HCT116 (cell line): ENCODE data around the gene ARSG. TPM values are rescaled to one million over a fixed set of nuclear protein-coding genes. Genes with fewer than 3 reads are reported as not detected.

ENCODE experiments used
- ATAC-seq: fragments of 200-7000 bp; cut with Tn5 transposase; 2 replicates; pipeline ENCODE4 v1.9.1; 2020; ENCODE audit warnings: mild to moderate bottlenecking, moderate library complexity
- BruUV-seq: library from RNA; stranded (reverse); fragments of 400-500 nt; replicated peaks from 2 replicates; lab custom pipeline; 2021; lab: Mats Ljungman, UMichigan
- CTCF ChIA-PET: fragments of 300-600 bp; sonication (Branson Sonifier 250); formaldehyde crosslinking; loops from one replicate; lab custom pipeline; 2021; ENCODE audit warnings: antibody characterized with exemption; lab: Charles Lee
- POLR2A ChIA-PET: fragments of 300-600, 350-600 bp; sonication (Branson Sonifier 250); formaldehyde crosslinking; loops from one replicate; lab custom pipeline; 2021; ENCODE audit warnings: antibody characterized with exemption; lab: Charles Lee
- RAD21 ChIA-PET, 2 experiments: fragments of 300-600 bp; sonication (Branson Sonifier 250); formaldehyde crosslinking; loops; one replicate each; lab custom pipeline; 2023; ENCODE audit warnings: low total read pairs in 2 of 2; ENCODE audit not compliant: uncharacterized antibody in 2 of 2, unreplicated experiment in 2 of 2, low non-redundant PET in 1 of 2; lab: Charles Lee
- DNase-seq: peaks from one replicate; pipeline ENCODE4 v3.0.0-alpha.2; 2010; ENCODE audit warnings: low read depth, low spot score
- H2AFZ ChIP-seq: fragments of 200-600 bp; shearing (Covaris generic), sonication (generic); 2 replicates; pipeline ENCODE4 v1.6.1; 2017; ENCODE audit warnings: low read depth, mixed run types, mixed read lengths, antibody characterized with exemption, low read length; ENCODE audit not compliant: poor library complexity, severe bottlenecking
- H3K27ac ChIP-seq: 2 replicates; pipeline ENCODE4 v1.5.1; 2012; ENCODE audit warnings: low read depth, low read length
- H3K27me3 ChIP-seq: fragments of 200-600 bp; sonication (generic); 2 replicates; pipeline ENCODE4 v1.6.1; 2016; ENCODE audit warnings: mixed run types, low read length, mixed read lengths; ENCODE audit not compliant: insufficient read depth
- H3K36me3 ChIP-seq, 2 experiments: fragments of 200-500 bp in 1 of 2; fragments of 200-600 bp in 1 of 2; sonication (Bioruptor generic) in 1 of 2; sonication (generic) in 1 of 2; 2 replicates each; pipeline versions ENCODE4 v1.5.1 to v1.6.1; 2014 to 2016; ENCODE audit warnings: low read length in 2 of 2, inconsistent platforms in 1 of 2, mixed read lengths in 1 of 2, mixed run types in 1 of 2; ENCODE audit not compliant: insufficient read depth in 2 of 2, control insufficient read depth in 1 of 2
- H3K4me1 ChIP-seq, 2 experiments: fragments of 200-600 bp in 1 of 2; sonication (generic) in 1 of 2; 2 replicates each; pipeline versions ENCODE4 v1.5.1 to v1.6.1; 2012 to 2017; ENCODE audit warnings: low read length in 2 of 2, inconsistent platforms in 1 of 2, mild to moderate bottlenecking in 1 of 2, mixed read lengths in 1 of 2, mixed run types in 1 of 2, moderate library complexity in 1 of 2; ENCODE audit not compliant: insufficient read depth in 2 of 2, control insufficient read depth in 1 of 2
- H3K4me2 ChIP-seq: fragments of 200-600 bp; sonication (generic); 2 replicates; pipeline ENCODE4 v1.6.1; 2017; ENCODE audit warnings: mixed run types, low read length, mixed read lengths
- H3K4me3 ChIP-seq, 2 experiments: fragments of 200-600 bp in 1 of 2; sonication (generic) in 1 of 2; replicated peaks in 1 of 2; 2 replicates each; pipeline ENCODE4 v1.5.1; 2011 to 2016; ENCODE audit warnings: low read length in 2 of 2, control low read depth in 1 of 2, low read depth in 1 of 2, mild to moderate bottlenecking in 1 of 2, mixed read lengths in 1 of 2, mixed run types in 1 of 2
- H3K79me2 ChIP-seq: fragments of 200-600 bp; sonication (generic); 2 replicates; pipeline ENCODE4 v1.6.1; 2017; ENCODE audit warnings: mild to moderate bottlenecking, mixed run types, low read length, moderate library complexity, mixed read lengths; ENCODE audit not compliant: insufficient read depth
- H3K9ac ChIP-seq: fragments of 200-600 bp; sonication (generic); 2 replicates; pipeline ENCODE4 v1.6.1; 2016; ENCODE audit warnings: low read length, mixed read lengths
- H3K9me2 ChIP-seq: fragments of 200-600 bp; sonication (generic), shearing (Covaris generic); 2 replicates; pipeline ENCODE4 v1.6.1; 2017; ENCODE audit warnings: mixed run types, mild to moderate bottlenecking, moderate library complexity; ENCODE audit not compliant: insufficient read depth
- H3K9me3 ChIP-seq, 2 experiments: fragments of 200-500 bp in 1 of 2; fragments of 200-600 bp in 1 of 2; sonication (Bioruptor generic) in 1 of 2; sonication (generic) in 1 of 2; 2 replicates each; pipeline ENCODE4 v1.6.1; 2014 to 2017; ENCODE audit warnings: low read length in 2 of 2, mixed read lengths in 2 of 2, inconsistent platforms in 1 of 2, low read depth in 1 of 2, mild to moderate bottlenecking in 1 of 2, mixed run types in 1 of 2, moderate library complexity in 1 of 2; ENCODE audit not compliant: control insufficient read depth in 1 of 2, insufficient read depth in 1 of 2
- H4K20me1 ChIP-seq: fragments of 200-600 bp; sonication (generic), shearing (Covaris generic); 2 replicates; pipeline ENCODE4 v1.6.1; 2017; ENCODE audit warnings: mixed run types, mild to moderate bottlenecking, moderate library complexity; ENCODE audit not compliant: insufficient read depth
- CBX3 ChIP-seq: IDR thresholded peaks from 2 replicates; pipeline ENCODE4 v1.6.1; 2012; ENCODE audit warnings: low read depth
- CEBPB ChIP-seq: IDR thresholded peaks from 2 replicates; pipeline ENCODE4 v1.6.1; 2012; ENCODE audit warnings: low read depth
- ELF1 ChIP-seq: IDR thresholded peaks from 2 replicates; pipeline ENCODE4 v1.6.1; 2012; ENCODE audit warnings: low read depth, borderline replicate concordance
- EZH2 ChIP-seq: fragments of 200-600 bp; sonication (generic); IDR thresholded peaks from 2 replicates; pipeline ENCODE4 v1.6.1; 2017; ENCODE audit warnings: antibody characterized with exemption, mixed run types
- JUND ChIP-seq: IDR thresholded peaks from 2 replicates; pipeline ENCODE4 v1.6.1; 2012
- MAX ChIP-seq: IDR thresholded peaks from 2 replicates; pipeline ENCODE4 v1.6.1; 2012
- POLR2A ChIP-seq: IDR thresholded peaks from 2 replicates; pipeline ENCODE4 v1.7.0; 2011; ENCODE audit warnings: borderline replicate concordance; ENCODE audit not compliant: insufficient read depth, insufficient read length; ENCODE audit errors: extremely low read depth
- RAD21 ChIP-seq: IDR thresholded peaks from 2 replicates; pipeline ENCODE4 v1.6.1; 2012; ENCODE audit warnings: low read depth, mild to moderate bottlenecking
- SIN3A ChIP-seq: IDR thresholded peaks from 2 replicates; pipeline ENCODE4 v1.6.1; 2012; ENCODE audit warnings: low read depth
- TCF7L2 ChIP-seq: IDR thresholded peaks from 2 replicates; pipeline ENCODE4 v1.7.0; 2011; ENCODE audit warnings: borderline replicate concordance, inconsistent platforms; ENCODE audit not compliant: insufficient read depth, insufficient read length; ENCODE audit errors: extremely low read depth
- YY1 ChIP-seq: IDR thresholded peaks from 2 replicates; pipeline ENCODE4 v1.6.1; 2011; ENCODE audit warnings: low read length, low read depth, moderate library complexity, mild to moderate bottlenecking; ENCODE audit not compliant: insufficient replicate concordance; ENCODE audit errors: extremely low read depth
- intact Hi-C: fragments of 100-400 bp; cut with micrococcal nuclease; formaldehyde crosslinking; loops from 2 replicates; pipeline ENCODE4 v1.10.0; 2022
- total RNA-seq: library from RNA; stranded (reverse); gene quantifications from one replicate; pipeline ENCODE4 v1.2.1, GENCODE V29; 2021; ENCODE audit not compliant: unreplicated experiment
- TF ChIP-seq, protein P1 (sequence below): IDR thresholded peaks from 2 replicates; pipeline ENCODE4 v1.6.1; 2011; ENCODE audit warnings: mild to moderate bottlenecking, low read length, moderate library complexity; ENCODE audit not compliant: insufficient replicate concordance; ENCODE audit errors: extremely low read depth

The ARSG gene
- total RNA-seq, 1 experiment from 2014 or later: 17.1 TPM

DNA sequence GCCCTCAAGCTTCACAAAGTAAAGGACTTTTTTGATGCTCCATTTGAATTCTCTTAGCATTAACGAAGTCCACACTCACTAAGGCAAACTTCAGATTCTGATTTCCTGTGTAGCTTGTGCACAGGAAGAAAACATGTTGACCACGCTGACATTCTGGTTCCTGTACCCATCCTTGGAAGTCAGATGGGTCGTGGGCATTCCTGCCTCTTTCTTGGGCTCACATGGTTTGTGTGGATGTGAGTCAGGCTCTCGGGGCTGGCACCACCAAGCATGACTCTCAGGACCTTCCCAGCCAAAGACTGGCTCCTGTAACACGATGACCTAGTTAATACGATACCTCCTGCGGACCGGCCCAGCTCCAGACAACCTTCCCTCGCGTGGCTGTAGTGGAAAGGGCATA, 32.8 kb downstream of the ARSG start (continued):
- TF ChIP-seq, protein P1, sequence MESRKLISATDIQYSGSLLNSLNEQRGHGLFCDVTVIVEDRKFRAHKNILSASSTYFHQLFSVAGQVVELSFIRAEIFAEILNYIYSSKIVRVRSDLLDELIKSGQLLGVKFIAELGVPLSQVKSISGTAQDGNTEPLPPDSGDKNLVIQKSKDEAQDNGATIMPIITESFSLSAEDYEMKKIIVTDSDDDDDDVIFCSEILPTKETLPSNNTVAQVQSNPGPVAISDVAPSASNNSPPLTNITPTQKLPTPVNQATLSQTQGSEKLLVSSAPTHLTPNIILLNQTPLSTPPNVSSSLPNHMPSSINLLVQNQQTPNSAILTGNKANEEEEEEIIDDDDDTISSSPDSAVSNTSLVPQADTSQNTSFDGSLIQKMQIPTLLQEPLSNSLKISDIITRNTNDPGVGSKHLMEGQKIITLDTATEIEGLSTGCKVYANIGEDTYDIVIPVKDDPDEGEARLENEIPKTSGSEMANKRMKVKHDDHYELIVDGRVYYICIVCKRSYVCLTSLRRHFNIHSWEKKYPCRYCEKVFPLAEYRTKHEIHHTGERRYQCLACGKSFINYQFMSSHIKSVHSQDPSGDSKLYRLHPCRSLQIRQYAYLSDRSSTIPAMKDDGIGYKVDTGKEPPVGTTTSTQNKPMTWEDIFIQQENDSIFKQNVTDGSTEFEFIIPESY: no peak
- TF ChIP-seq RAD21: no peak
- TF ChIP-seq CEBPB: no peak
- no peak for TF ChIP-seq YY1
- no peak for TF ChIP-seq MAX

DNA sequence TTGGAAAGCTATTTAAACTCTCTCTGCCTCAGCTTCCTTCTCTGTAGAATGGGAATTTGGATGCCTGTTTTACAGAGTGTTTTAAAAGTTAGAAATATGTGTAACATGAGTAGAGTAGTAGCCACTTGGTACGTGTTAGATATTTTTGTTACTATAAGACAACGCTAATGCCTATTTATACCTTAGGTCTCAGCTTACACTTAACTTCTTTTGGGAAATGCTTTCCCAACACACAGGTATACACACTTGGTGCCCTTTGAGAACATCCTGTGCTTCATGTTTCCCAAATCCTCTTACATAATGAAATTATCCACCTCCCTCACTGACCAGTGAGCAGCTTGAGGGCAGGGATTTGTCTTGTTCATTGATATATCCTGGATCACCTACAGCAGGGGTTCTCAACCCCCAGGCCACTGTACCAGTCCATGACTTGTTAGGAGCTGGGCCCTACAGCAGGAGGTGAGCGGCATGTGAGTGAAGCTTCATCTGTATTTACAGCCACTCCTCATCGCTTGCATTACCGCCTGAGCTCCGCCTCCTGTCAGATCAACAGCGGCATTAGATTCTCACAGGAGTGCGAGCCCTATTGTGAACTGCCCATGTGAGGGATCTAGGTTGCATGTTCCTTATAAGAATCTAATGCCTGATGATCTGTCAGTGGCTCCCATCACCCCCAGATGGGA, 33.5 kb downstream of the ARSG start:
- Histone ChIP-seq H3K27me3 (no peaks in the 10 kb centered on the region), H3K36me3 (no peaks in the 10 kb centered on the region), H4K20me1 (no peaks in the 10 kb centered on the region), H3K9me2 (no peaks in the 10 kb centered on the region), H3K9me3 (no peaks in the 10 kb centered on the region), H2AFZ (no peak overlapping the region), H3K9ac (no peak overlapping the region), H3K4me3 (no peak overlapping the region), H3K79me2 (no peaks in the 10 kb centered on the region), H3K27ac (no peak overlapping the region), H3K4me1 (peaks cover 15 to 28% of the 10 kb centered on the region in 2 experiments), H3K4me2 (no peak overlapping the region)
- ChIA-PET RAD21 (no interaction called here), POLR2A (interaction anchor here (0.7 kb wide), 1 partner anchor 102 kb away, joined by 3 read pairs; no protein-coding TSS in a partner anchor), CTCF (no interaction called here)
- no TSS peak for BruUV-seq
- intact Hi-C loops: no loop called here
- DNase-seq (no peak), ATAC-seq (no peak)
- TF ChIP-seq EZH2 (no peak), JUND (no peak), SIN3A (no peak), CBX3 (no peak), TCF7L2 (no peak), CEBPB (no peak), ELF1 (no peak), POLR2A (no peak)
- TF ChIP-seq, protein P1: no peak
